Esophagus squamous epithelium (tissue), 5 donors: ENCODE data around the gene NR2F2. TPM values are rescaled to one million over a fixed set of nuclear protein-coding genes. Genes with fewer than 3 reads are reported as not detected.

Experiments used
- DNase-seq: peaks from one replicate; lab custom pipeline; 2025; lab: John Stamatoyannopoulos, UW
- H3K27ac ChIP-seq, 4 donors: fragments of 200-600 bp; sonication (generic); one replicate each; pipeline ENCODE4 v1.5.1; 2016 to 2019; ENCODE audit warnings: mild to moderate bottlenecking in 1 of 4
- H3K27me3 ChIP-seq, 4 donors: fragments of 200-600 bp; sonication (generic); 1 replicate in 3 of 4; 2 replicates in 1 of 4; pipeline versions ENCODE4 v1.5.1 to v1.6.0; 2017 to 2021; ENCODE audit warnings: antibody characterized with exemption in 1 of 4
- H3K36me3 ChIP-seq, 3 donors: fragments of 200-600 bp; sonication (generic); one replicate each; pipeline ENCODE4 v1.5.1; 2016 to 2019
- H3K4me1 ChIP-seq, 3 donors: fragments of 200-600 bp; sonication (generic); one replicate each; pipeline ENCODE4 v1.5.1; 2017 to 2019
- H3K4me3 ChIP-seq, 4 donors: fragments of 200-600 bp; sonication (generic); 1 replicate in 3 of 4; 2 replicates in 1 of 4; pipeline ENCODE4 v1.5.1; 2016 to 2019; ENCODE audit warnings: mild to moderate bottlenecking in 2 of 4, moderate library complexity in 1 of 4
- H3K9me3 ChIP-seq, 3 donors: fragments of 200-600 bp; sonication (generic); one replicate each; pipeline ENCODE4 v1.5.1; 2016 to 2019
- POLR2A ChIP-seq, 4 donors: fragments of 450-650 bp; IDR thresholded peaks; one replicate each; pipeline ENCODE4 v1.6.1; 2017; ENCODE audit warnings: antibody characterized with exemption in 4 of 4, mild to moderate bottlenecking in 4 of 4, moderate library complexity in 3 of 4
- WGBS, 2 donors: methylation state at CpG; one replicate each; pipeline ENCODE4 v1.1.5; 2018; 5-methylcytosine and 5-hydroxymethylcytosine counted together
- intact Hi-C: fragments of 100-400 bp; cut with DNase I; formaldehyde crosslinking; loops from one replicate; pipeline ENCODE4 v1.15.0; 2022
- total RNA-seq, 4 donors: library from RNA; depleted of rRNA; stranded (reverse); fragments of >200 nt; gene quantifications; one replicate each; pipeline ENCODE4 v1.1.0, GENCODE V29; 2016
- TF ChIP-seq, protein P1 (sequence below), 6 experiments: fragments of 450-650 bp in 4 of 6; fragments of 200-600 bp in 2 of 6; sonication (generic) in 2 of 6; IDR thresholded peaks; one replicate each; pipeline ENCODE4 v1.5.1; 2016 to 2019; ENCODE audit warnings: antibody characterized with exemption in 6 of 6, mild to moderate bottlenecking in 4 of 6, moderate library complexity in 4 of 6
- donor health status: DM: yes; HTN: yes; CAD: no.

The NR2F2 gene
- total RNA-seq, 4 donors from 2014 or later: 3.7 to 15.6 (median 6.4) TPM

- Histone ChIP-seq H3K27ac (no peak overlapping the region), H3K4me3 (no peak overlapping the region), H3K4me1 (no peaks in the 10 kb centered on the region), H3K9me3 (peaks cover 0 to 9% (median 0%) of the 10 kb centered on the region in 3 donors), H3K27me3 (no peaks in the 10 kb centered on the region), H3K36me3 (no peaks in the 10 kb centered on the region)
- no peak for TF ChIP-seq POLR2A (IDR thresholded peaks at IDR 0.05)
- TF ChIP-seq, protein P1, sequence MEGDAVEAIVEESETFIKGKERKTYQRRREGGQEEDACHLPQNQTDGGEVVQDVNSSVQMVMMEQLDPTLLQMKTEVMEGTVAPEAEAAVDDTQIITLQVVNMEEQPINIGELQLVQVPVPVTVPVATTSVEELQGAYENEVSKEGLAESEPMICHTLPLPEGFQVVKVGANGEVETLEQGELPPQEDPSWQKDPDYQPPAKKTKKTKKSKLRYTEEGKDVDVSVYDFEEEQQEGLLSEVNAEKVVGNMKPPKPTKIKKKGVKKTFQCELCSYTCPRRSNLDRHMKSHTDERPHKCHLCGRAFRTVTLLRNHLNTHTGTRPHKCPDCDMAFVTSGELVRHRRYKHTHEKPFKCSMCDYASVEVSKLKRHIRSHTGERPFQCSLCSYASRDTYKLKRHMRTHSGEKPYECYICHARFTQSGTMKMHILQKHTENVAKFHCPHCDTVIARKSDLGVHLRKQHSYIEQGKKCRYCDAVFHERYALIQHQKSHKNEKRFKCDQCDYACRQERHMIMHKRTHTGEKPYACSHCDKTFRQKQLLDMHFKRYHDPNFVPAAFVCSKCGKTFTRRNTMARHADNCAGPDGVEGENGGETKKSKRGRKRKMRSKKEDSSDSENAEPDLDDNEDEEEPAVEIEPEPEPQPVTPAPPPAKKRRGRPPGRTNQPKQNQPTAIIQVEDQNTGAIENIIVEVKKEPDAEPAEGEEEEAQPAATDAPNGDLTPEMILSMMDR (IDR thresholded peaks at IDR 0.05): no peak
- DNase-seq: no peak
- 30 to 43% methylated on average over 1 of the region's 1 CpG for WGBS, 2 donors
- intact Hi-C loops: no loop called here
These were observed 54.7 kb downstream of the NR2F2 start for GRCh38 chr15:96385195-96385594.

- Histone ChIP-seq H3K36me3 (no peaks in the 10 kb centered on the region), H3K4me3 (no peak overlapping the region), H3K4me1 (no peaks in the 10 kb centered on the region), H3K27me3 (peaks cover 0 to 4% (median 0%) of the 10 kb centered on the region in 4 donors), H3K27ac (no peak overlapping the region), H3K9me3 (peaks cover 0 to 9% (median 0%) of the 10 kb centered on the region in 3 donors)
- intact Hi-C loops: no loop called here
- TF ChIP-seq, protein P1 (IDR thresholded peaks at IDR 0.05): no peak
- TF ChIP-seq POLR2A (IDR thresholded peaks at IDR 0.05): no peak
- WGBS, 2 donors: 55 to 94% methylated on average over 1 of the region's 1 CpG
- no peak for DNase-seq
These were observed 58.2 kb downstream of the NR2F2 start for GRCh38 chr15:96388673-96389072.
